ENCODE data around the gene TSSK2.
A peak's percentile ranks its signal among the peaks of the same experiment; 100 is the strongest.

TSSK2 gene

DNA sequence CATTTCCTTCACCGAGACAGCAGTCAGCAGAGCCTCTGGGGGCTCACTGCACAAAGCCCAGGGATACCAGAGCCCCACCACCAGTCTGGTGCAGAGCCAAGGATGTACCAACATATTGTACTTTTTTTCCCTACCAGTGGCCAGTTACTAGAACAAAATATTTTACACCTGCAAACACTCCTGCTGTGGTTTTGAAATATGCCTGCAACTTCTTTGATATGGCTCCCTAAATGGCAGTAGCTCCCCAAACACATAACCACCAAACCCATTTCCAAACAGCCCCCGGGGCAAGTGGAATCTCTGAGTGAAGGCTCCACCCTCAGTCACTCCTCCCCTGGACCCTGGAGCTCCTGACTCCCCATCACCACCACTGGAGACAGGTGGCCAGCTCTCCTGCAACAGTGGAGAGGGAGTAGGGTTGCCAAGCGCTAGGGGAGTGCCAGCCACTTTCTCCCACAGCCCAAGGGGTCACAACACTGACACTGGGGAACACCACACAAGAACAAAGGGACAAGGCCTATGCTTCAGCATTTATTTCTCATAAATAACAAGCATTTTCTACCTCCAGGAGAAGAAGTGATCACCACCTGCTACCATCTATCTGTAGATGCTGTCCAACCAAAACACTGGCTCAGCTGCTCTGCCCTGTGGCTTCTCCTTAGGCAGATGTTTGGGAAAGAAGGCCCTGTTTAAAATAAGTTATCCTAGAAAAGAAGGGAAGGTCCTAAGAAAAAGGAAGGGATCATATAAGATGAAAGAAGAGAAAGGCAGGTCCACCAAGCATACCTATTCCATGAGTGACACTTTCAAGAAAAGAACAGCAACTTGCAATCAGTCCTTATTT is 24.0 kb upstream of the TSSK2 start:
- no peak for DNase-seq

DNA sequence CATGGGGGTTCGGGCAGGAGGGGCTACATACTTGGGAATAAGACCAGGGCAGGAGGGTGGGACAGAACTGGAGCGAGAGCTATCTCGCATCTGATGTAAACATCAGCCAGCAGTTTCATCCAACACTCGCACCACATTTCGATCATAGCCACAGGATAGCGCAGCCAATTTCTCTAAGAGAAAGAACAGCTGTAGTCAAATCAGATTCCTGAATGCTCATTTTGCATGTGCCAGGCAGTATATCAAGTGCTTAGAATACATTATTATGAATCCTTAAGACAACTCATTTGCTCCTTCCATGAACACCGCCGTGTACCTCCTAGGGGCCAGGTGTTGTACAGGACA is 23.4 kb upstream of the TSSK2 start:
- DNase-seq, result no peak

DNA sequence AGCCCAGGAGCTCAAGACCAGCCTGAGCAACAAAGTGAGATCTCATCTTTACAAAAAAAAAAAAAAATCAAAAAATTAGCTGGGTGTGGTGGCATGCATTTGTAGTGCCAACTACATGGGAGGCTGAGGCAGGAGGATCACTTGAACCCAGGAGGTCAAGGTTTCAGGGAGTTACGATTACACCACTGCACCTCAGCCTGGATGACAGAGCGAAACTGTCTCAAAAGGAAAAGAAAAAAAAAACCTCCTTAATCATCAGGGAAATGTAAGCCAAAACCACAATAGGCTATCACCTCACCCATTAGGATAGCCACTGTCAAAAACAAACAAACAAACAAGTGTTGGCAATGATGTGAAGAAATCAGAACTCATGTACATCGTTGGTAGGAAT is 22.3 kb upstream of the TSSK2 start:
- DNase-seq, result peak; percentile 25

DNA sequence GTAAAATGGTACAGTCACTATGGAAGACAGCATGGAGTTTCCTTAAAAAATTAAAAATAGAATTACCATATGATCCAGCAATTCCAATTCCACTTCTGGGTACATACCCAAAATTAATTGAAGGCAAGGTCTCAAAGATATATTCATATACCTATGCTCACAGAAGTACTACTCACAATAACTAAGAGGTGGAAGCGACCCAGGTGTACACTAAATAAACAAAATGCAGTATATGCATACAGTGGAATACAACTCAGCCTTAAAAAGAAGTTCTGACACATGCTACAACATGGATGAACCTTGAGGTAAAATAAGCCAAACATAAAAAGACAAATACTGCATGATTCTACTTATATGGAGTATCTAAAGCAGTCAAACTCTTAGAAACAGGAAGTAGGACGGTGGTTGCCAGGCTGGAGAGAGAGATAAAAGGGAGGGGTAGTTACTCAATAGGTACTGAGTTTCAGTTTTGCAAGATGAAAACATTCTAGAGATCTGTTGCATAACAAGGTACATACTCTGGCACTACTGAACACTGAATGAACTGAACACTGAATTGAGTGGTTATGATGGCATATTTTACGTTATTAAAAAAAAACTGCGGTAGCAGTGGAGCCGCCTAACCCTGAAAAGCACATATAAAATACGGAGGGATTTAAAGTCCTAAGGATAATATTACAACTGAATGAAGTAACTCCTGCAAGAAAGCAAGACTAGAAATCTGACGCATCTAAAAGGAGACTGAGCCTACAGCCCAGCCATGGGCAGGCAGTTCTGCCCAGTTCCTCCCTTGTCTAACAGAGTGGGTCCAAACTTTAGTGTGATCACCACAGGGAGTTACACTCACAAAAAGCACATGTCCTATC is 21.7 kb upstream of the TSSK2 start:
- DNase-seq, result peak; percentile 99

DNA sequence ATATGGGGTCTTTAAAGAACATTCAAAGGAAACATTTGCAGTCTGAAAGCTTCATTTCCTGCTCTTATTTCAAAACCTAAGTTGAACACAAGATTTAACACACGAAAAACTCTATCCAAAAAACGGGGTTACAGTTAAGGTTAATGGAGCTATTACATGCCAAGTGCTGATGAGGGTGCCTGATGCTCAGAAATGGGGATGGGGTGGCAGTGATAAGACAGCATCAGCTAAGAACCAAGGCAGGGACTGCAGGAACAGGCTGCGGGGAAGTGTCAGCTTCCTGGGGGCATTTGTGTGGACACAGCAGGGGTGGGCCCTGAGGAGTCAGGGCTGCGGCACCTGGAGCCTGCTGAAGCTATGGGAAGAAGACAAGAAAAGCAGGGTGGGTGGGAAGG is 21.0 kb upstream of the TSSK2 start:
- peak; percentile 21 for DNase-seq

DNA sequence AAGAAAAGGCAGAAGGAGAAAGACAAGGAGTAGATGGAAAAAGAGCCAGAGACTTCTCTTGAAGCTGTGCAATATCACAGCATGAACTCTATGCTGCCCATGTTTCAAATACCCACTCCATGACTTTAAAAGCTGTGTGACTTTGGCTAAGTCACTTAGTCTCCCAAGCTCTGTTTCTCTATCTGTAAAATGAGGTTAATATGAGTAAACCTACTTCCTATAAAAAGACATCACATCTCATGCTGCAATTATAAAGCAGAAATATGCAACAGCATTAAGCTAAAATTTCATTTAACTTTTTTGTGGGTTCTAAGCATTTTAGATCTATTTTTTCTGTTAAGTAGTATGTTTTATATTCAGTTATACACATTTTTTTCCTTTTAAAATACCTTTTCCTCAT is 20.5 kb upstream of the TSSK2 start:
- no peak for DNase-seq

DNA sequence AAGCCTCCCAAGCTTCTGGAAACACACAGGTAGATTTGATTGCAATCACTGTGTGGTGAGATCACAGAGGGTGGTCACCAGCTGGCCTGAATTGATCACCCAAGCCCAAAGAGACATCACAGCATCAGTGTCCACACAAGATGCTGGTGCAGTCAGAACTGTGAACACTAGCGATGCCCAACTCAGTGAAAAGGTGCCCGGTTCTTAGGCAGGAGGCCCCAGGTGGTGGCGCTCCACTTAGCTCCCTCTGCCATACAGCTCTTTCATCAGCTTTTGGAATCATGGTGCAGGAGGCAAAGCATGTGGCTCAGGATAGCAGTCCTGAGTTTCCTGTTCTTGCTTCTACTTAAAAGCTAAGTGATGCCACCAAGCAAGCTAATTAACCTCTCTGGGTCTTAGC is 20.0 kb upstream of the TSSK2 start:
- DNase-seq, result no peak

DNA sequence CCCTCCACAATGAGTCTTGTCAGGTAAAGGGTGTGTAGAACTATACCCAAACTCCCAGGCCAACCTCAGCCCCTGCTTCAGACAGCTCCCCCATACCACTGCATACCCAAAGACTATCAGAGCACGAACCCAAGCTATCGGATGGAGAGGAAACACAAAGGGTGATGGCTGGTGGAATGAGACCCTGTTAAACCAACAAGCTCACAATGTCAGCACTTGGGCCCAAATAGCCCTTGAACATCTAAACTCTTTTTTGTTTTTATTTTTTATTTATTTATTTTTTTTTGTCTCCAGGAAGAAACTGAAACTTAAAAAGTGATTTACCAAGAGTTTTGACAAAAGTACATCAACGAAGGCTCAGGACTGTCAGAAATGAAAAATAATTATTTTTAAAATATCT is 19.5 kb upstream of the TSSK2 start:
- no peak for DNase-seq

DNA sequence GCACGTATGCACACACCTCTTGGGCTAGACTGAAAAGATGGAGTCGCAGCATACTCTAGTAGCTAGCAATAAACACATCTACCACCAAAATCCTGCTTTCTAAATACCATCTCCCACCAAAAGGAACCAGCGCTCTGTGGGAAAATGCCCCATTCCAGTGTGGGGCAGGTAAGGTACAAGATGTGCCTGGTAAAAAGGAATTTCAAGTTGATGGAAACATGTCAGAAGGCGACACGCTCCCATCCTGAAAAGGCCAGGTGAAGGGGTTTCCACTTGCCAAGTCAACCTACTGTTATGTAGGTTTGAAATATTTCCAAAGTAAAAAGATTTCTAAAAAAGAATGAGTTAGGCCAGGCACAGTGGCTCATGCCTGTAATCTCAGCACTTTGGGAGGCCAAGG is 17.7 kb upstream of the TSSK2 start:
- DNase-seq, result no peak

DNA sequence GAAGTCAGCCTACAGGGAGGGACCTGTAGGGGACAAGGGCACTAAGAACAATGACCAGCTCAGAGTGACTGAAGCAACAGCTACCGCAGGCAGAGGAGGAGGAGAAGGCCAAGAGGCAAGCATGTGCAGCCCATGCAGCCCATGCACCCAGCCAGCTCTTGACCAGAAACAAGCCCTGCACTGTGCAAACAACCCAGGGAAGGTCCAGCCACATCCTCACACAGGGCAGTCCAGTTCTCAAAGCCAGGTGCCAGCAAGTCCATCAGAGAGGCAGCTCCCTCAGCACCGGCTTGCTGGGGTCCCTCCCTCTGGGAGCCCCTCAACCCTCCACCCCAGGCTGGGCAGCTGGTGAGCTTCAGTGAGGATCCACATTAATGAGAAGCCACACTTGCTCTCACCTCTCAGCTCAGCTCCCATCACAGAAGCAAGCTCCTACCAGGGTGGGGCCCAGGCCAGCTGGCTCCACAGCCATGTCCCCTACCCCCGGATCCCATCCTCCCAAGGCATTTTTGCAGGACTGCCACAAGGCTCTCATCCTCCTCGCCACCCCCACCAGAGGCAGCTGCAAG is 16.0 kb upstream of the TSSK2 start:
- no peak for DNase-seq

DNA sequence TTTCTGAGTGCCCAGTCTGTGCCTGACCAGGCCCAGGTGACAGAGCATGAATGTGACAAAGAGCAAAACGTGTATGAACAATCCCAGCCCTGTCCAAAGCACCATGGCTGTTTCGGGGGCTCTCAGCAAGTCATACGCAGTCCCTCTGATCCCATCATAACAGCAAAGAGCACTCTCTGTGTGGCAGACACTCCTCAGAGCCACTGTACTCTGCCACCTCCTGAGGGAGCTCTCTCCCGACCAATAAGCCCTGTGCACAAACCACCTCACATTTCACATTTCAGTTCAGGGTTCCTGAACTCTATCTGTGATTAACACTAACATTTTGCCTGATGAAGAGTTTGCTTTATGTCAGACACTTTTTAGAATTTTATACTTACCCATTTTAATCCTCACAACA is 15.5 kb upstream of the TSSK2 start:
- DNase-seq, result peak; percentile 7

DNA sequence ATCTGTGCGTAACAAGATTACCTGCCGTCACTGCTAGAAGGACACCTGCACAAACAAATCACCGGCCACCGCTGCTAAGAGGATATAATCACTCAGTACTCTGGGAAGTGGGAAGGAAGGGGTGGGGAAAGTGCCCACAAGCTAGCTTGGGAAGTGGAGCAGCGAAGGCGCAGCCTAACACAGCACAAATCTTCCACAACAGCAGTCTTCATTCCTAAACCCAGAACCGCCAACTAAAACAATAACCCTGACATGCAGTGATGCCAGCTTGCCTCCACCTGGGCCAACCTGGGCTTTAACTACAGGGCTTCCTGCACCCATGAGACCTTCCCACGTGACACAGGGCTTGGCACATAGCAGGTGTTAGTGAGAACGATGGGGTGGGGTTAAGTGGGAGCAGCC is 14.0 kb upstream of the TSSK2 start:
- DNase-seq, result no peak

DNA sequence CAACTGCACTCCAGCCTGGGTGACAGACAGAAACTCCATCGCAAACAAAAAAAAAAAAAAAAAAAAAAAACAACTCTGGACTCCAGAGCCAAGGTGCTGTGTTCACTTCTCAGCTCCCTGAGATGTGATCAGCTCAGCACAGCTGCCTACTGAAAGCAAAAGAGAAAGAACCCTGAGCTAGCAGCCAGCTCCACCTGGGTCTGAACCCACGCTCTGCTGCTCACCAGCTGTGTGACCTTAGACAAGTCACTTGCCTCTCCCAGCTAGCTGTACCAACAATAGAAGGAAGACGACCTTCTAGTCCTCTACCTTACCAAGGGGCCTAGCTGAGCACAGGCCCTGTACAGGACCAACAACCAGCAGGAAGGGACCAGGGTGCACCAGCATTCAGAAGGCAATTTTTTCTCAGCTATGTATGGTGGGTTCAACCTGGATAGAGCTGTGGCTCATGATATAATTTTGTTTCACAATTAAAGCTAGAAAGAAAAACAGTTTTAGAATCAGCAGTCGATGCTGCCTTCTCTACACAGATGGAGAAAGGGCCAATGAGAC is 12.7 kb upstream of the TSSK2 start:
- DNase-seq, result no peak

DNA sequence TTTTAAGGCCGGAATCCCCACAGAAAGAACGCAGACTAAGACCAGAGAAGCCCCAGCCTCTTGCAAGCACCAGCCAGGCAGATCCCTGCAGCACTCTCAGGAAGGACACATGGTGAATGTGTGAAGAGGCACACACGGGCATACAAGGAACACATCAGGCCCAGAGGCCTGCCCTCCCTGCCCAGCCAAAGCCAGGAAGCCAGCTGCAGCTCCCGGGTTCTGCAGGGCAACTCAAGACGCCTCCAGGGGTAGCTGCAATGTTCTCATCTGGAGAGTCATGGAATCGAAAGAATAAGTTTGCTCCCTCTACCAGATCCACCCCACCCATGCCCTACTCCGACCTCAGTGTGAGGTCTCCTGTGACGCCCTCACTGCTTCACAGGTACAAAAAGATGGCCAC is 11.2 kb upstream of the TSSK2 start:
- no peak for DNase-seq

DNA sequence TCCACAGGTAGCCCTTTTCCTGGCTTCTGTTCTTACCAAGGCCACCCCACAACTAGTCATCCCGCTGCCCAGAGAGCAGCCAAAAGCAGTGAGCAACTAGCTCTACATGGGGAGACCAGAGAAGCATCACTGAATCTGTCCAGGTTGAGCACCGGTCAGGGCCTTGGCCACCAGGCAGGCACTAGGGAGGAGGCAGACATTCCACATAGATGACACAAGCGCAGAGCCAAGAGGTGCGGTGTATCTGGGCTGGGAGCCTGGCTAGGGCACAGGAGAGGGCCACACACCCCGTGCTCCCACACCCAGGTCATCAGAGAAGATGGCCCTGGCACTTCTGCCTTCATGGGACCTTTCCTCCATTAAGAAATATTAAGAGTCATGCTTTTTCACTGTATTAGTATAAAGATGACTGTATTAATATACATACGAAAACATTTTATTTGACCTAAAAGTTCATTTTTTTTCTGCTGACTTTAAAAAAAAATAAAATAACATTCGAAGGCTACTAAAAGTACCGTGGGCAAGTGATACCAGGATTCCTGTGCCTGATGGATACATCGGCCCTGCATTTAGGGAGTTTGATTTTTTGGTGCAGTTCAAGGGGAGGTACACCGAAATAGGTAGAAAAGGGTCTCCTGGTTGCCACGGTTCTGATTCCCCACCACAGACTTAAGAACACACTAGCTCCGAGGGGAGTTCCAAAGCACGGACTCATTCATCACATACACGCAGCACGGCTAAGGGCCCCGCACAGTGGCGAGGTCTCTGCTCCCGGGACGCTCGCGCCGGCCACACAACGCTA is 10.1 kb upstream of the TSSK2 start:
- no peak for DNase-seq

DNA sequence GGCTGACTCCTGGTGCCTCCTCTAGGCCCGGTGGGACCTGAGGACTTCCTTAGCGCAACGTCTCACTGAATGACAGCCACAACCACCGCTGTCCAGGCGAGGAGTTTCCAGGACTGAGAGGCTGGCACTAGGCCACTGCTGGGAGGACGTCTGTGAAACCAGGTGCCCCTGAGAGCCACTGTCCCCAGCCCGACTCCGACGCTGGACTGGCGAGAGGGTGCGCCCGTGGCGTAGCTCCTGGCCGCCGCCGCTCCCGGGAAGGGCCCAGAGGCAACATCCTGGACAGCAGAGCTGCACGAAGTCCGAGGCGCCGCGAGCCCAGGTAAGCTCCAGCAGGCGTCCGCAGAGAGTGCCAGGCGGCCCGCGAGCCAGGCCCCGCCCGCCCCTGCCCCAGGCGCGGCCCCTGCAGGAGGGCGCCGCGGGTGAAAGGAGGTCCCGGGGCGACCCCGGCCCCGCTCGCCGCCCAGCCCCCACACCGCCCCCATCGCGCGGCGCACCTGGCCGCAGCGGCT is 9.4 kb upstream of the TSSK2 start:
- DNase-seq, result no peak

DNA sequence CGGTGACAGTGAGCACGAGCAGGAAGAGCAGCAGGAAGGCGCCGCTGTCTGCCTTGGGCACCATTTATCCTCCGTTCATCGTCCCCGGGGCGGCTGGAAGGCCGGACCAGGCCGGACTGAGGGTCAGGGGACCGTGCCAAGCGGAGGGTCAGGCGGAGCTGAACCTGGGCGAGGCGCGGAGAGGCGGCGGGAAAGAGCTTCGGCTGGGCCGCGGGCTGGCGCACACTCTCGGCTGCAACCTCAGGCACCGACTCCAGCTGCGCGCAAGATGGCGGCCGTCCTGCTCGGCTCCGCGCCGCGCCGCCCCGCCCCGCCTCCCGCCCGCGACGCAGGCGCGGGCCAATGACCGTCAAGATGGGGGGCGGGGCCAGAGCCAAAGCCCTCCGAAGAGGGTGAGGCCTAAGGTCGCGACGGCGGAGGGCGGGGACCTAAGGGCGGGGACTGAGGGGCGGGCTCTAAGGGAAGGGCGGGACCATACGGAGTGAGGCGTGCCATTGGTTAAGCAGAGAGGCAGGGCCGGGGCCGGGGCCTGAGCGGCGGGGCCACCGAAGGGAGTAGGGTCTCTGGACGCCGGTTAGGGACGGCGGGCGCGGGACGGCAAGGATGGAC is 8.9 kb upstream of the TSSK2 start, which contains the start of gene DGCR2:
DGCR2 (minus strand) TSS at position 270 of the 609 bp plus-strand sequence; CDS start at position 64, 206 bp downstream.
- peak; percentile 87 for DNase-seq

DNA sequence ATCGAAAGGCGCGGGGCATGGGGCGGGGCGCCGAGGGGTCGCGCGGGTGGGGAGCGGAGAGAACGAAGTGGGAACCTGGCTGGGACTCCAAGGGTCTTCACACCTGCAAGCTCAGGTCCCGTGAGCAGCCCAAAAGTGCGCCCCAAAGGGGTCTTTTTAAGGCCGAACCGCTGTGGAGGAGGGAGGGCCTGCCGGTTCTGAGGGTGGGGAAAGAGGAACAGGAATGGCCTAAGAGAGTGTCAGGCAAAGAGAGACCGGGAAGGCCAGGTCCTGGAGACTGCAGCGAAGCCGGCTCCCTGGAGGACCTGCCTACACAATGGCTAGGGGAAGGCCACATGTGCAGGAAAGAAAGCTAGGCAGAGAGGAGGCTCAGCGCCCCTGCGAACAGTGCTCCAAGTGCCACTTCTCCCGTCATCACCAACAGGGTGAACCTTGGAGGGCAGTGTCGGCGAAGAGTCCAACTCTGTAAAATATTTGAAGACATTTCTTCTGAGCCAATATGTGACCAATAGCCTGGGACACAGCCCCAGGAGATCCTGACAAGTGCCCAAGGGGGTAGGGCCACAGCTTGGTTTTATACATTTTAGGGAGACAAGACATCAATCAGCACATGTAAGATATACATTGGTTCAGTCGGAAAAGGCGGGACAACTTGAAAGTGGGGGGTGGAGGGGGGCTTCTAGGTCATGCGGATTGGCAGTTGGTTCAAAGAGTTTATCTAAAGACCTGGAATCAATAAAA is 8.2 kb upstream of the TSSK2 start:
- DNase-seq, result no peak

DNA sequence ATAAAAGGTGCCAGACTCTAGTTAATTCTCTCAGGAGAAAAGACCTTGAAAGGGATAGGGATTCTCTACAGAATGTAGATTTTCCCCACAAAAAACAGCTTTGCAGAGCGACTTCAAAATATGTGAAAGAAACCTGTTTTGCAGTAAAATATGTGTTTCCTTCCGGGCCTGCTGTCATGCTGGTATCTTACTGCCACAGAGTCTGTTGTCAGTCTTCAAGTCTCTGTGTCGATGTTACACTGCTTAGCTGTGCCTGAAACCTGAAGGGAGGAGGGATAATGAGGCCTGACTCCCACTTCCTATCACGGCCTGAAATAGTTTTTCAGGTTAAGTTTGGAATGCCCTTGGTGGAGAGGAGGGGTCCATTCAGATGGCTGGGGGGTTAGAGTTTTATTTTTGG is 7.2 kb upstream of the TSSK2 start:
- DNase-seq, result no peak

DNA sequence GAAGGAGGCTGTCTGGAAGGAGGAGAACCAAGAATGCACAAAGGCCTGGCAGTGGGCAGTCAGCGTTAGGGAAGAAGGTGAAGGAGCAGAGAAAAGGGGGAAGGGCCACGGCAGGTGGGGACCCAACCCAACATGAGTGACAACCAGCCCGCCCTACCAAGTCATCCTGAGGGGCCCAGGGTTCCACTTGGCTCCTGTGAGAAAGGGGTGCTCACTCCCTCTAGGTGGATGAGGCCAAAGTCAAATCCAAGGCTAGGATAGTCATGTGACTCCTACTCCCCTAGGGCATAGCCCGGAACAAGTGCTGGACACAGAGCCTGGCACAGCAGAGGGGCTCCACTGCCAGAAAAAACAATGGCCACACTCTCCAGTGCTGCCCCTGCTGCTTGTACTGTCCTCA is 6.7 kb upstream of the TSSK2 start:
- DNase-seq, result no peak

DNA sequence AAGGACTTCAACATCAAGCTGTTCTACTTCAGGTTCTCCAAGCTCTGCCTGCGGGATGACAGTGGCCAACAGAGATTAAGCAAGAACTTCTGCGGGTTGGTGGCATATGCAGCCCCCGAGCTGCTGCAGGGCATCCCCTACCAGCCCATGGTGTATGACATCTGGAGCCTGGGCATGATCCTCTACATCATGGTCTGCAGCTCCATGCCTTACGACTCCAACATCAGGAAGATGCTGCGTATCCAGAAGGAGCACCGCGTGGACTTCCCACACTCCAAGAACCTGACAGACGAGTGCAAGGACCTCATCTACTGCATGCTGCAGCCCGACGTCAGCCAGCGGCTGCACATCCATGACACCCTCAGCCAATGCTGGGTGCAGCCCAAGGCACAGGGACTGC is 6.1 kb upstream of the TSSK2 start:
- no peak for DNase-seq
